MM.1S (cell line): Measurements from ENCODE around the gene GPHN.
"Not testable (repeated sequence)": the region's sequence is repeated elsewhere in the genome, so short reads cannot be mapped to it uniquely, and the experiment has no call there.

Experiments
- DNase-seq: peaks from one replicate; pipeline ENCODE4 v3.0.0-alpha.2; 2015
- H2AFZ ChIP-seq: fragments of 300-600 bp; sonication (generic); 2 replicates; pipeline ENCODE4 v1.6.0; 2016; ENCODE audit warnings: antibody characterized with exemption, low read length
- H3F3A ChIP-seq: fragments of 300-600 bp; sonication (generic); 2 replicates; pipeline ENCODE4 v1.6.1; 2016; ENCODE audit warnings: mild to moderate bottlenecking, antibody characterized with exemption, low read length, moderate library complexity, mixed read lengths; ENCODE audit not compliant: insufficient read depth
- H3K27ac ChIP-seq: fragments of 300-600 bp; sonication (generic); 2 replicates; pipeline ENCODE4 v1.5.1; 2016; ENCODE audit warnings: mild to moderate bottlenecking, low read length
- H3K27me3 ChIP-seq: fragments of 300-600 bp; sonication (generic); replicated peaks from 2 replicates; pipeline ENCODE4 v1.6.0; 2016; ENCODE audit warnings: low read length; ENCODE audit not compliant: insufficient read depth
- H3K36me3 ChIP-seq: fragments of 300-600 bp; sonication (generic); replicated peaks from 2 replicates; pipeline ENCODE4 v1.6.1; 2016; ENCODE audit warnings: mild to moderate bottlenecking, low read length, mixed read lengths; ENCODE audit not compliant: insufficient read depth
- H3K4me1 ChIP-seq: fragments of 300-600 bp; sonication (generic); 2 replicates; pipeline ENCODE4 v1.6.1; 2016; ENCODE audit warnings: low read length, mixed read lengths
- H3K4me2 ChIP-seq: fragments of 300-600 bp; sonication (generic); 2 replicates; pipeline ENCODE4 v1.6.0; 2016; ENCODE audit warnings: low read depth, low read length
- H3K4me3 ChIP-seq: fragments of 300-600 bp; sonication (generic); 2 replicates; pipeline ENCODE4 v1.5.1; 2016; ENCODE audit warnings: low read length, mixed read lengths
- H3K79me2 ChIP-seq: fragments of 300-600 bp; sonication (generic); 2 replicates; pipeline ENCODE4 v1.6.1; 2016; ENCODE audit warnings: mixed run types, low read length, mixed read lengths
- H3K9ac ChIP-seq: fragments of 300-600 bp; sonication (generic); 2 replicates; pipeline ENCODE4 v1.6.1; 2016; ENCODE audit warnings: low read length, mixed read lengths
- H3K9me2 ChIP-seq: fragments of 300-600 bp; sonication (generic); replicated peaks from 2 replicates; pipeline ENCODE4 v1.6.1; 2016; ENCODE audit warnings: mild to moderate bottlenecking, low read length, mixed read lengths; ENCODE audit not compliant: insufficient read depth
- H3K9me3 ChIP-seq: fragments of 300-600 bp; sonication (generic); replicated peaks from 2 replicates; pipeline ENCODE4 v1.6.1; 2016; ENCODE audit warnings: mild to moderate bottlenecking, low read length, mixed read lengths; ENCODE audit not compliant: insufficient read depth
- H4K20me1 ChIP-seq: fragments of 300-600 bp; sonication (generic); 2 replicates; pipeline ENCODE4 v1.6.1; 2016; ENCODE audit warnings: mild to moderate bottlenecking, low read length, moderate library complexity, mixed read lengths; ENCODE audit not compliant: insufficient read depth
- EZH2 ChIP-seq: fragments of 300-600 bp; sonication (generic); optimal IDR thresholded peaks from 2 replicates; pipeline ENCODE3; 2017; ENCODE audit warnings: low read depth, mild to moderate bottlenecking, antibody characterized with exemption, low read length, mixed read lengths
- EZH2phosphoT487 ChIP-seq: fragments of 300-600 bp; sonication (generic); IDR thresholded peaks from 2 replicates; pipeline ENCODE4 v1.6.1; 2018; ENCODE audit warnings: antibody characterized with exemption, low read length
- TF ChIP-seq, protein P1 (sequence below): fragments of 300-600 bp; sonication (generic); IDR thresholded peaks from 2 replicates; pipeline ENCODE4 v1.5.1; 2016; ENCODE audit warnings: antibody characterized with exemption, low read length, mixed read lengths

GPHN gene

DNA sequence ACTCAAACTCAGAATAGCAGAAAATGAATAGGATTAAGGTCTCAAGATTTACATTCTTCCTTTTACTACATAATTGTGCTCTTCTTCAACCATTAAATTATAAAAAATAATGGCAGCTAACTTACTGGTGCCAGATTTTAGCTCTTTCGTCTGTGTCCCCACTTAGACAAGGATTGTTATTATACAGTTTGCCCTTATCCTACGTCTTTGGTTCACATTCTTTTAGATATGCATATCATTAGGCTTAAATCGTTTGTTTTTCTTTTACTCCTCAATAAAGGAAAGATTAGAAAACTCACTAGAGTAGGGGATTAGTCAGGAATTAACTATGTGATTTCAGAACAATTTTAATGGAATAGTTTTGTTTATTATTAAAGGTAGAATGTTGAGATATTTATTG, 551.6 kb downstream of the GPHN start:
- no peak overlapping the region for H3K4me2 ChIP-seq
- no peak for TF ChIP-seq EZH2
- TF ChIP-seq, protein P1, sequence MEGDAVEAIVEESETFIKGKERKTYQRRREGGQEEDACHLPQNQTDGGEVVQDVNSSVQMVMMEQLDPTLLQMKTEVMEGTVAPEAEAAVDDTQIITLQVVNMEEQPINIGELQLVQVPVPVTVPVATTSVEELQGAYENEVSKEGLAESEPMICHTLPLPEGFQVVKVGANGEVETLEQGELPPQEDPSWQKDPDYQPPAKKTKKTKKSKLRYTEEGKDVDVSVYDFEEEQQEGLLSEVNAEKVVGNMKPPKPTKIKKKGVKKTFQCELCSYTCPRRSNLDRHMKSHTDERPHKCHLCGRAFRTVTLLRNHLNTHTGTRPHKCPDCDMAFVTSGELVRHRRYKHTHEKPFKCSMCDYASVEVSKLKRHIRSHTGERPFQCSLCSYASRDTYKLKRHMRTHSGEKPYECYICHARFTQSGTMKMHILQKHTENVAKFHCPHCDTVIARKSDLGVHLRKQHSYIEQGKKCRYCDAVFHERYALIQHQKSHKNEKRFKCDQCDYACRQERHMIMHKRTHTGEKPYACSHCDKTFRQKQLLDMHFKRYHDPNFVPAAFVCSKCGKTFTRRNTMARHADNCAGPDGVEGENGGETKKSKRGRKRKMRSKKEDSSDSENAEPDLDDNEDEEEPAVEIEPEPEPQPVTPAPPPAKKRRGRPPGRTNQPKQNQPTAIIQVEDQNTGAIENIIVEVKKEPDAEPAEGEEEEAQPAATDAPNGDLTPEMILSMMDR = no peak
- TF ChIP-seq EZH2phosphoT487 = no peak
- H3K36me3 ChIP-seq = no peaks in the 10 kb centered on the region

DNA sequence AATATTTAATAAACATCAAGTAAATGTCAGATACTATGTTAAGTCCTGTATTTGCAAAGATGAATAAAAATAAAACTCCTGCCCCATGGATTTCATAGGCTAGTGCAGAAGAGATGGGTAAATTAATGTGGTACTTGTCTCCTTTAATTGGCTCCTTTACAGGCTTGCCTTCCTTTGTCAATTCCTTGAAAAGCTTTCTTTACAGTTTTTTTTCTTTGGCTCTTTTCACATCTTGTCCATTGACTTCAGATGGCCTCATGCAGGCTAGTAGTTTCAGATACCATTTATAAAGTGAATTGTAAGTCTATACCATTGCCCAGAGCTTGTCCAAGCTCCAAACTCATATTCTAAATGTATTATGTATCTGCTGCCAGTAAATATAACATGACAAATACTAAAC, 552.6 kb downstream of the GPHN start:
- Histone ChIP-seq H3K36me3 (no peaks in the 10 kb centered on the region), H3K4me2 (no peak overlapping the region), H3K9ac (no peak overlapping the region), H3K9me2 (no peaks in the 10 kb centered on the region), H4K20me1 (no peaks in the 10 kb centered on the region), H2AFZ (no peak overlapping the region), H3K27ac (no peak overlapping the region), H3K79me2 (no peaks in the 10 kb centered on the region), H3K9me3 (no peaks in the 10 kb centered on the region), H3K27me3 (no peaks in the 10 kb centered on the region), H3K4me1 (no peaks in the 10 kb centered on the region), H3K4me3 (no peak overlapping the region), H3F3A (no peaks in the 10 kb centered on the region)
- TF ChIP-seq EZH2 = no peak
- TF ChIP-seq EZH2phosphoT487 = no peak
- TF ChIP-seq, protein P1 = no peak
- no peak for DNase-seq

More for the DNA sequence above, 551.6 kb downstream of the GPHN start:
- Histone ChIP-seq H2AFZ (no peak overlapping the region), H4K20me1 (no peaks in the 10 kb centered on the region), H3F3A (no peaks in the 10 kb centered on the region), H3K9me2 (no peaks in the 10 kb centered on the region), H3K4me3 (no peak overlapping the region), H3K9me3 (no peaks in the 10 kb centered on the region), H3K27ac (no peak overlapping the region), H3K27me3 (no peaks in the 10 kb centered on the region), H3K4me1 (no peaks in the 10 kb centered on the region), H3K79me2 (no peaks in the 10 kb centered on the region), H3K9ac (no peak overlapping the region)
- no peak for DNase-seq

DNA sequence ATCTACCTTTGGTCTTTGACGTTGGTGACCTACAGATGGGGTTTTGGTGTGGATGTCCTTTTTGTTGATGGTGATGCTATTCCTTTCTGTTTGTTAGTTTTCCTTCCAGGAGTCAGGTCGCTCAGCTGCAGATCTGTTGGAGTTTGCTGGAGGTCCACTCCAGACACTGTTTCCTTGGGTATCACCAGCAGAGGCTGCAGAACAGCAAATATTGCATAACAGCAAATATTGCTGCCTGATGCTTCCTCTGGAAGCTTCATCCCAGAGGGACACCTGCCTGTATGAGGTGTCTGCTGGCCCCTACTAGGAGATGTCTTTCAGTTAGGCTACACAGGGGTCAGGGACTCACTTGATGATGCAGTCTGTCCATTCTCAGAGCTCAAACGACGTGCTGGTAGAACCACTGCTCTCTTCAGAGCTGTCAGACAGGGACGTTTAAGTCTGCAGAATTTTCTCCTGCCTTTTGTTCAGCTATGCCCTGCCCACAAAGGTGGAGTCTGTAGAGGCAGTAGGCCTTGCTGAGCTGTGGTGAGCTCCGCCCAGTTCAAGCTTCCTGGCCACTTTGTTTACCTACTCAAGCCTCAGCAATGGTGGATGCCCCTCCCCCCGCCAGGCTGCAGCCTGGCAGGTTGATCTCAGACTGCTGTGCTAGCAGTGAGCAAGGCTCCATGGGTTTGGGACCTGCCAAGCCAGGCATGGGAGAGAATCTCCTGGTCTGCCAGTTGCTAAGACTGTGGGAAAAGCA, 559.3 kb downstream of the GPHN start:
- not testable (repeated sequence) for H3K4me1 ChIP-seq, H3K9me2 ChIP-seq, H3K4me3 ChIP-seq, H2AFZ ChIP-seq, H3K4me2 ChIP-seq, H3F3A ChIP-seq, H3K36me3 ChIP-seq, H3K9ac ChIP-seq, DNase-seq, H3K9me3 ChIP-seq, H4K20me1 ChIP-seq, H3K79me2 ChIP-seq, H3K27ac ChIP-seq, H3K27me3 ChIP-seq

DNA sequence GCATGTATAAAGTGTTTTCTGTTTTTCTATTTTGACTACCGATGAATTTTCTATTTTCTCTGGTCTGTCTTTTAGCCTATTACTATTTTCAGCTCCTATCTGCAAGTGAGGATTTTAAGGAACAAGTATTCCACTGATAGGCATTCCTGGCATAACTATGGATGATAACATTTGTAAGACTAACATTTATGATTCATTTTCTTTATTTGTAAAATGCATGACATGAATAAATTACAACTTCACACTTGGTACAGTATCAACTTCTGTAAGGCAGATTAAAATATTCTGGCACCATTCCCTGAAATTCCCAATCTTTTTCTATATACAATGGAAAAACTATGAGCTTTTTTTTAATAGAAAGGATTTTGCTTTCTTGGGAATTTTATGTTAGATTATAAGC, 560.3 kb downstream of the GPHN start:
- H3K36me3 ChIP-seq = no peaks in the 10 kb centered on the region
- no peaks in the 10 kb centered on the region for H4K20me1 ChIP-seq
- H3K27me3 ChIP-seq = no peaks in the 10 kb centered on the region
- TF ChIP-seq EZH2 (no peak), EZH2phosphoT487 (no peak)
- TF ChIP-seq, protein P1 = no peak
- no peaks in the 10 kb centered on the region for H3F3A ChIP-seq
- no peak overlapping the region for H3K4me3 ChIP-seq
- H3K79me2 ChIP-seq = no peaks in the 10 kb centered on the region
- H3K9me2 ChIP-seq = no peaks in the 10 kb centered on the region
- H3K27ac ChIP-seq = no peak overlapping the region
- H3K4me2 ChIP-seq = no peak overlapping the region
- no peak overlapping the region for H2AFZ ChIP-seq
- no peak overlapping the region for H3K9ac ChIP-seq
- DNase-seq = no peak
- H3K4me1 ChIP-seq = no peaks in the 10 kb centered on the region
- no peaks in the 10 kb centered on the region for H3K9me3 ChIP-seq
